HG02852 (cell line): ENCODE measurements around the gene MCIDAS.

ENCODE experiments used
- ATAC-seq: cut with Tn5 transposase; IDR thresholded peaks from one replicate; pipeline ENCODE4 v1.9.1; 2021; ENCODE audit warnings: mild to moderate bottlenecking, moderate library complexity; ENCODE audit not compliant: unreplicated experiment

Gene MCIDAS

GRCh38 chr5:55171471-55171870 is 55.6 kb downstream of the MCIDAS start:
- no peak for ATAC-seq
